Right renal cortex interstitium (tissue), 3 donors: Measurements from ENCODE around the gene UBE2G1. TPM values are rescaled to one million over a fixed set of nuclear protein-coding genes. Genes with fewer than 3 reads are reported as not detected.
A peak's percentile ranks its signal among the peaks of the same experiment; 100 is the strongest.
"Not testable (repeated sequence)": the region's sequence is repeated elsewhere in the genome, so short reads cannot be mapped to it uniquely, and the experiment has no call there.

Experiments
- DNase-seq, 3 donors: peaks; one replicate each; pipeline ENCODE4 v3.0.0-alpha.2; 2013; ENCODE audit warnings: low read depth in 3 of 3, low spot score in 2 of 3
- polyA plus RNA-seq, 3 donors: library from polyadenylated mRNA; unstranded; fragments of 120-200 nt; gene quantifications; one replicate each; pipeline ENCODE4 v1.2.1, GENCODE V29; 2013; ENCODE audit not compliant: insufficient read length in 3 of 3

Gene UBE2G1, protein sequence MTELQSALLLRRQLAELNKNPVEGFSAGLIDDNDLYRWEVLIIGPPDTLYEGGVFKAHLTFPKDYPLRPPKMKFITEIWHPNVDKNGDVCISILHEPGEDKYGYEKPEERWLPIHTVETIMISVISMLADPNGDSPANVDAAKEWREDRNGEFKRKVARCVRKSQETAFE
- 10 to 100 TPM; 58.6 to 62.3 (median 61.6) TPM for polyA plus RNA-seq

DNA sequence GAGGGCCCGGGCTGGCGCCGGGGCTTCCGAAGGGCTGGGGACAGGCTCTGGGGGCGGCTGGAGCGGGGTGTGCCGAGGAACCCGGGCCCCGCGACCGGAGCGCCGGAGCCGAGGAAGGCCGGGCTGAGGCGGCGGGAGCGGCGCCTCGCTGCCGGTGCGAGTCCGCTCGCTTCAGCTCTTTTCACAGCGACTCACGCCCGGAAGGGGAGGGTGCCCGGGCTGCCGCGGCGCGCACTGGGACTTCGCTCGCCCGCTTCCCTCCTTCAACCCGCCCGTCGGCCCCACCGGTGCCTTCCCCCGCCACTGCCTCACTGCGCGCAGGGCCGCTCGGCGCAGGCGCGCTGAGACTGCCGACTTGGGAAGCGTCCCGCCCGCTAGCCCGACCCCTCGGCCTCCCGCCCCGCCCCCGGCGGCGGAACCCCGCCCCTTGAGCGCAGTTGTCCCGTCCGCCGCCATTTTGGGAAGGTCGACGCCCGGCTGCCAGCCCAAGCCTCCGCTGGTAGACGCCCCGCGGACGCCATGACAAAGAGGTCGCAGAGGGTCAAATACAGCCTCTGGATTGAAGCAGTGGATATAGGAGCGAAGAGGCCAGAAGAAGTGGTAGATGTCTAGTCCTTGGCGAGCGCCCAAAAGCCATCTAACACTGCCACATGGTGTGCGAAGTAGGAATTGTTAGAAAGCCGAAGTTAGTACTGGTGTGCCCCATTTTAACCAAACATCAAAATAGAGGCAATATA lies at the start of gene UBE2G1:
TSS of gene UBE2G1 (minus strand) at position 349 of the 737 bp plus-strand sequence. CDS start 359 bp downstream, outside the sequence.
- peak; percentile 88 to 96 (median 95) for DNase-seq

DNA sequence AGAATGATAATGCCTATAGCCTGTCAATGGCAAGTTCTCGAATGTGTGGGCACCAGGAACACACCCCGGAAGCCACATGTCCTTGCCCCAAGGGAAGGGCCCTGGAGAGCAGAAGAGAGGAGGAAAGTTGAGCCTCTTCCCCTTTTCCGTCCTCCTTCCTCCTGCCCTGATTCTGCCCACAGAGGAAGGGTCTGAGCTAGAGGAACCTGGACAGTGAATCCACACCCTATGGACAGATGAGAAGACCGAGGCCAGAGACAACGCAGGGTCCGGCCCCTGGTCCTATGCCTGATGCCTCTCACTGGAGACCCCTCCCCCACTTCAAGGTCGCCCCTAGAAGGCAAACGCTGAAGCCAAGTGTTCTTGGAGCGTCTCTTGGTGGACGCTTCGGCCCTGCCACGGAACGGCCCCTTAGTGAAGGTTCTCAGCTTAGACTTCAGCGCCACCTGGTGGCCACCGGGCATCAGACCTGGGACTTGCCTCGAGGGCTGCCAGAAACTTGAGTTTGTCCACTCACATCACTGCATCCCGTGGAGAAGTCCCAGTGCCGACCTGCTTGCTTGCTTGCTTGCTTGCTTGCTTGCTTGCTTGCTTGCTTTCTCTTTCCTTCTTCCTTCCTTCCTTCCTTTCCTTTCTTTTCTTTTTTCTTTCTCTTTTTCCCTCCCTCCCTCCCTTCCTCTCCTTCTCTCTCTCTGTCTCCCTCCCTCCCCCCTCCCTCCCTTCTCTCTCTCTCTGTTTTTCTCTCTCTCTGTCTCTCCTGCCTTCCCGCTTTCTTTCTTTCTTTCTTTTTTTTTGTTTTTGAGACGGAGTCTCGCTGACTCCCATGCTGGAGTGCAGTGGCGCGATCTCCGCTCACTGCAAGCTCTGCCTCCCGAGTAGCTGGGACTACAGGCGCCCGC lies 46.7 kb upstream of the UBE2G1 start:
- DNase-seq, result peak; percentile 73 to 81 (median 80)

DNA sequence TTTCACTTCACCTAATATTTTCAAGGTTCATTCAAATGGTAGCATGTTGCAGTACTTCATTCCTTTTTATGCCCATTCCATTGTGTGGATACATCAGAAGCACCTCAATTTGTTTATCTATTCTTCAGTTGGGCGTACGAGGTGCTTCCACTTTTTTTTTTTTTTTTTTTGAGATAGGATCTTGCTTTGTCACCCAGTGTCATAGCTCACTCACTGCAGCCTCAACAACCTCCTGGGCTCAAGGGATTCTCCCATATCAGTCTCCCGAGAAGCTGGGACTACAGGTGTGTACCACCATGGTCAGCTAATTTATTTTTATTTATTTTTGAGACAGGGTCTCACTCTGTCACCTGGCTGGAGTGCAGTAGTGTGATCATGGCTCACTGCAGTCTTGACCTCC lies 44.7 kb upstream of the UBE2G1 start:
- no peak for DNase-seq

DNA sequence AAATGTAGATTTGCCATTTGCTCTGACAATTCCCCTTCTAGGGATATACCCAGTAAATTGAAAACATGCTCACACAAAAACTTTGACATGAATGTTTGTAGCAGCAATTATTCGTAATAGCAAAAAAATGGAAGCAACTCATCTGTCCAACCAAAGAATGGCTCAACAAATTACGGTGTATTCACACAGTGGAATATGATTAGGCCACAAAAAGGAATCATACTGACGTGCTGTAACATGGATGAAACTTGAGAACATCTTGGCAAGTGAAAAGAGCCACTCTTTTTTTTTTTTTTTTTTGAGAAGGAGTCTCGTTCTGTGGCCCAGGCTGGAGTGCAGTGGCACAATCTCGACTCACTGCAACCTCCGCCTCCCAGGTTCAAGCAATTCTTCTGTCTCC lies 43.2 kb upstream of the UBE2G1 start:
- DNase-seq, result no peak

DNA sequence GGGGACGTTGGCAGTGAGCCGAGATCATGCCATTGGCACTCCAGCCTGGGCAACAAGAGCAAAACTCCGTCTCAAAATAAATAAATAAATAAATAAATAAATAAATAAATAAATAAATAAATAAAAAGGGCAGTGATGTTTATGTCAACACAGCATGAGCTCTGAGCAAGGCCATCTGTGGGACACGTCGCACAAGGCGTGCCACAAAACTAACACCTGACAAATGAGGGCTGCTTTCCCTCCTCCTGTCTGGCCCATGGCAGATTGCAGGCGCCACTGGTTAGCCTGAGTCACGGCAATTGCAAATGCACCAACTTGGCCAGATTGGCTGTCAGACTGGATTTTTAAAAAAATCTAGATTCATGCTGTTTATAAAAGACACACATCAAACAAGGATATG lies 41.4 kb upstream of the UBE2G1 start:
- DNase-seq, result no peak

DNA sequence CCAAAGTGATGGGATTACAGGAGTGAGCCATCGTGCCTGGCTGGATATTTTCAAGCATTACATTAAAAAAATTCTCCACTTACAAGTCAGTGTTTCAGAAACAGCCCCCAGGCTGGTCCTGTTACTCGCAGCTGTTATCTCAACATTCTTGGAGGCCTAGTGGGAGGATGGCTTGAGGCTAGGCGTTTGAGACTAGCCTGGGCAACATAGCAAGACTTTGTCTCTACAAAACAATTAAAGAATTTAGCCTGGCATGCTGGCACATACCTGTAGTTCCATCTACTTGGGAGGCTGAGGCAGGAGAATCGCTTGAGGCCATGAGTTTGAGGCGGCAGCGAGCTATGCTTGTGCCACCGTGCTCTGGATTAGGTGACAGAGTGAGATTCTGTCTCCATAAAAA lies 40.7 kb upstream of the UBE2G1 start:
- no peak for DNase-seq

DNA sequence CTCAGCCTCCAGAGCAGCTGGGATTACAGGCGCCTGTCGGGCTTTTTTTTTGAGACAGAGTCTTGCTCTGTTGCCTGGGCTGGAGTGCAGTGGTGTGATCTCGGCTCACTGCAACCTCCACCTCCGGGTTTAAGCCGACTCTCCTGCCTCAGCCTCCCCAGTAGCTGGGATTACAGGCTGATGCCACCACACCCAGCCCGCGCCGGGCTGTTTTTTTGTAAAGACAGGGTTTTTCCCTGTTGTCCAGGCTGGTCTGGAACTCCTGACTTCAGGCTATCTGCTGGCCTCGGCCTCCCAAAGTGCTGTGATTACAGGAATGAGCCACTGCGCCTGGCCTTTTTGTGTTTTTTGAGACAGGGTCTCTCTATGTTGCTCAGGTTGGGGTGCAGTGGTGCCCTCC lies 39.9 kb upstream of the UBE2G1 start:
- no peak for DNase-seq

DNA sequence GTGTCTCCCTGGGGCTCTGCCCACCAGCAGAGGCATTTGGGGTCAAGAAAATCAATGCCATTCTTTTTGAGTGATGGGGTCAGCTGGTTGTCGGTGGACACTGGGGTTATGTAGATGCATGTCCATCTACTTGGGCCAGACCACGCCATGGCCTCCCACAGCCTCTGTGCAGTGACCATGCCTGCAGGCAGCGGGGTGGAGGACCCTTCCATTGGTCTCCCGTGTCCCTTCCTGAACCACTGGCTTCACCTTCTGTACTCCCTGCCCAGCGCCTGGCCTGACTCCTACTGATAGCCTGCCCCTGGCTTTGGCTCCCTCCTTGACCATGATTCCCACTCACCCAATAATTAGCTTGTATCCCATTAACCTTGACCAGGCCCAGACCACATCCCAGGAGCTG lies 39.2 kb upstream of the UBE2G1 start:
- no peak for DNase-seq

DNA sequence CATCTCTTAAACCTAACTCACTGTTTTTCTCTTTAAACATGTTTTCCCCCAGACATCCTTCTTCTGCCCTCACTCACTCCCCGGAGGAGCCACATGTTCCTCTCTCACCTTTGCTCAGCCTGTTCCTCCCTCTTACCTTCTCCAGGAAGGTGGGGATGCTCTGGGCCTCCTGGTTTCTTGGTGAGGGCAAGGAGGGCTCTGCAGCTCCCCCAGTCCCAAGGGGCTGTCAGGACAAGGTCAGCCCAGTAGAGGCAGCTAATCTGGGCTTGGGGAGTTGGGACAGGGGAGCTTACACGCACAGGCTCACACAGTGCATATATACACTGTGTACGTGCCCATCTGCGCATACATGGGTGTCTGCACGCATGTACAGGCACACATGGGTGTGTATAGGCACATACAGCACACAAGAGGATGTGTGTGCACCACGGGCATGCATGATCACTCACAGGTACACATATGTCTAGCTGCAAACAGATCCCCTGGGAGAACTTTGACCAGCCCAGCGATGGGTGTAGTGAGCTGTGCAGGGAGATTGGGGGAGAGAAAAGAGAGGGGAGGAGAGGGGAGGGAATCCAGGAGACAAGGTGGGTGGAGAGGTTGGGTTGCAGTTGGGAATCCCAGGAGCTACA lies 38.7 kb upstream of the UBE2G1 start:
- no peak for DNase-seq

DNA sequence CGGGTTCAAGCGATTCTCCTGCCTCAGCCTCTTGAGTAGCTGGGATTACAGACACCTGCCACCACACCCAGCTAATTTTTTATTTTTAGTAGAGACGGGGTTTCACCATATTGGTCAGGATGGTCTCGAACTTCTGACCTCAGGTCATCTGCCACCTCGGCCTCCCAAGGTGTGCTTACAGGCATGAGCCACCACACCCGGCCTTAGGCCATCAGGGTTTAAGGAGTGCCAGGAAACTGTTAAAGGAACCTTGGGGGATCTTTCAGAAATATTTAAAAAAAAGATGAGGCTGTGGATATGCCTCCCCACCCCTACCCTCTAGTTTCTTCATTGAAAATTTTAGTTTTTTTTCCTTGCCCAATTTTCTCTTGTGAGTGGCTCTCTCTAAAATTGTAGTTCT lies 31.4 kb upstream of the UBE2G1 start:
- no peak for DNase-seq

DNA sequence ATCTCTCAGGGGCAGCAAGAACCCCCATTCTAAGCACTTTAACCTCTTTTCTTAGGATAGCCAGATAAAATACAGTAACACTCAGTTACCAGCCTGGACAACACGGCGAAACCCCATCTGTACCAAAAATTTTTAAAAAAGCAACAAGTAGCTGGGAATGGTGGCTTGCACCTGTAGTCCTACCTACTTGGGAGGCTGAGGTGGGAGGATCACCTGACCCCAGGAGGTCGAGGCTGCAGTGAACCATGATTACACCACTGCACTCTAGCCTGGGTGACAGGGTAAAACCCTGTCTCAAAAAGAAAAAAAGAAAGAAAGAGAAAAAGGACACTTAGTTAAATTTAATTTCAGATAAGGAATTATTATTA lies 28.6 kb upstream of the UBE2G1 start:
- no peak for DNase-seq

DNA sequence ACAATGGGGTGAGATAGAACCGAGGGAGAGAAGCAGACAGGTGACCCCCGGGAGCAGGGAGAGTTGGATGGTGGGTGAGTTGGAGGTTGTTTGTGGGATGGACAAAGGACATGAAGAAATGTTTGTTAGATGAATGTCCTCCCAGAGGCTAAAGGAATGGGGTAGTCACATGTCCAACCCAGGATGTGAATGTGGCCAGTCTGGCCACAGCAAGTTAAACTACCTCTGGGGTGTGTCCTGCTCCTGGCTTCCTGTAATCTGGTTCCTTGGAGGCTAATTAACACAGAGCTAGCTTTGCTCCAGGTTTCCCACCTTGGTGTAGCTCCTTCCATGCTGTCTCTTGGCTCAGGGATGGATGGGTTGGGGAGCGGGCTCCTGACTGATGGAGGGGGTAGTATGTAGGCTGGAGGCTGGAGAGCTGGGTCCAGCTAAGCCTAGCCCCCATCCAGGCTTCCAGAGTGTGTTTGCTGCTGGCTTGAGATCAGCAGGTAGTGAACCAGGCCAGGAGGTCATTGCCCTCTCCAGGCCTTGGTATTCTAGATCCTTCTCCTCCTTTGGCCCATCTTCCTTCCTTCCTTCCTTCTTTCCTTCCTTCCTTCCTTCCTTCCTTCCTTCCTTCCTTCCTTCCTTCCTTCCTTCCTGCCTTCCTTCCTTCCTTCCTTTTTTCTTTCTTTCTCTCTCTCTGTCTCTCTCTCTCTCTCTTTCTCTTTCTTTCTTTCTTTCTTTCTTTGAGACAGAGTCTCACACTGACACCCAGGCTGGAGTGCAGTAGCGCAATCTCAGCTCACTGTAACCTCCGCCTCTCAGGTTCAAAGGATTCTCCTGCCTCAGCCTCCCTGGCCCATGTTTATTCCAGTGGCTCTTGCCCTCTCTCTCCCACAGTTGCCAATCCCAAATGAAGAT lies 28.0 kb upstream of the UBE2G1 start:
- no peak for DNase-seq

DNA sequence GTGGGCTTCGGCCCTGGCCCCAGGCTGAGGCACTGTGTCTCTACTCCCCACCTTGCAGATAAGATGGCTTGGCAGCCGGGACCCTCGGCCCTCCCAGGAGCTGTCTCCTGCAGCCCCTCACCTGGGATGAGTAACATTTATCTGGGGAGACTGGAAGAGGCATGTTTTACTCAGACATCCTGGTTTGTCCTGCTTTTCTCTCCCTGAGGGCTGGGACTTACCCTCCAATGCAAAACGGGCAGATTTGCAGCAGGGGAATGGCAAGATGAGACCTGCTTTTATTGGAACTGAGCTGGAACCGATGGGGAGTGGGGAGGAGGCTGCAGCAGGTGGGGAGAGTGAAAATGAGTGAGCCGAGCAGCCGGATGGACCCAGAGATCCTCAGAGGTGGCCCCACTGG lies 27.3 kb upstream of the UBE2G1 start:
- no peak for DNase-seq

DNA sequence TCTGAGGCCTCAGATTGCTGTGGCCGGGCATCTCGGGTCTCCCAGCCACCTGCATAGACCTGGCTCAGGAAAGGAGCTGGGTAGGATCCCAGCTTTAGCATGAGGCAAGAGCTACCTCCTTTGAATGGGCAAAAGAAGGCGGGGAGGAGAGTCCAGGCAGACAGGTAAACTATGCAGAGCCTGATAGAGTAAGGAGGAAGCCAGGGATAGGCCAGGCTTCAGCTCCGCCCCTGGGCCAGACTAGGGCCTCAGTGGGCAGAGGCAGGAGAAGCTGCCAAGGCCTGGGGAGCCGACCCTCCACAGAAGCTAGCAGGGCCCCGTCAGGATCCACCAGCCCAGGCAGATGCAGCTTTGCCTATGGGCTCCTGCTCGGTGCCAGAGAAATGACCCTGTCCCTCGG lies 22.6 kb upstream of the UBE2G1 start:
- DNase-seq, result no peak

DNA sequence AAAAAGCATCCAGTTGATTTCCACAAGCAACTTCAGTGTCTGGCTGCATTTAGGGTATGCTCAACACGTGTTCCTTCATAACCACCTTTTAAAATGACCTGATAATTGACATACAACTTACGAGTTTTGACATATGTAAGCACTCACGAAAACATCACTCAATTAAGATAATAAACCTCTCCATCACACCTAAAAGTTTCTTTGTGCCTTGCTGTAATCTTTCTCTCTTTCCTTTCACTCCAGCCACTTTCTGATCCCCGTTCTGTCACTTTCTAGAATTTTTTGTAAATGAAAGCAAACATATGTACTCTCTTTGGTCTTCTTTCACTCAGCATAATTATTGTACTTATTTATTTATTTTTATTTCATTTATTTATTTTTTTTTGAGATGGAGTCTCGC lies 20.7 kb upstream of the UBE2G1 start:
- no peak for DNase-seq

DNA sequence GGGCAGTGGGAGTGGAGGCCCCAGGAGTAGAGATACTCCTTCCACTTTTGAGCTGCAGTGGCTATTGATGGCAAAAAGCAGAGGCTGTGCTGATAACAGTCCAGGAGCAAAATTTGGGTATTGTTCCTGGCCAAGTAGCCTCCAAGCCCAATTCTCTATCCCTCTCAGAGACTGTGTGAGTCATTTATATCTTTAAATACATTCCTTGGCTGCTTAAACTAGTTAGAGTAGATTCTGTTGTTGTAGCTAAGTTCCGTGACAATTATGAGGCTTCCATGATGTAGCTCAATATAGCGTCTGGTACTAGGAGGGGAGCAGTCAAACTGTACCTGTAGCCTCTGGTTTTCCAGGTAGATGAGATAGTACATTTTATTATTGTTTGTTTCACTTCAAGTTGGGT lies 19.9 kb upstream of the UBE2G1 start:
- DNase-seq, result no peak

DNA sequence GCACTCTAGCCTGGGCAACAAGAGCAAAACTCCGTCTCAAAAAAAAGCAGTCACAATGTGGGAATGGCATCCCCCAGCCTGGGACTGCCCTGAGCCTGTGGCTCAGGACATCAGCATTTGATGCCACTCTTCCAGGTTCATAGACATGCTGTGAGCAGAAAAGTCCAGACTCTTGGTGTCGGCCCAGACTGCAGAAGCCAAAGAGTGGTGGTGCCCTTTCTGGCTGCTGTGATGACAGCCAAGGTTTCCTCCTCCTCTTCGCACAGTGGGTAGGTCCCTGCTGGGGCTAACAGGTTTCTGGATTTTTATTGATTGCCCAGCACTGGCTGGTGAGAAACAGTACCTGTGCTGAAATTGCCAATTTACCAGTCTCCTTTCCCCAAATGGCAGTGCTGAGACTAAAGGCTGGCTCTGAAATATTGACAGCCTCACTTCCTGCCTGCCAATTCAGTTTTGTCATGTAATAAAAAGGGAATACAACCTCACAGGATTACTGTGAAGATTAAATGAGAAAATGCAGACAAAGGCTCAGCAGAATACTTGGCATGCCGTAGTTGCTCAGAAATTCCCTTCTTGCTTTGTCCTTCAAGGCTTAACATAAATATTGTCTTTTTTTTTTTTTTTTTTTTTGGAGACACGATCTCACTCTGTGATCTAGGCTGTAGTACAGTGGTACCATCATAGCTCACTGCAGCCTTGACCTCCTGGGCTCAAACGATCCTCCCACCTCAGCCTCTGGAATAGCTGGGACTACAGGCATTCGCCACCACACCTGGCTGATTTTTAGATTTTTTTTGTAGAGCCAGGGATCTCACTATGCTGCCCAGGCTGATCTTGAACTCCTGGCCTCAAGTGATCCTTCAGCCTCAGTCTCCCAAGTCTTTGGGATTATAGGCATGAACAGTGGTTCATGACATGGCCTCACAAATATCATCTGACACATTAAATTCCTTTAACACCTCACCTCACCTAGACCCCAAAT lies 15.5 kb upstream of the UBE2G1 start:
- no peak for DNase-seq

DNA sequence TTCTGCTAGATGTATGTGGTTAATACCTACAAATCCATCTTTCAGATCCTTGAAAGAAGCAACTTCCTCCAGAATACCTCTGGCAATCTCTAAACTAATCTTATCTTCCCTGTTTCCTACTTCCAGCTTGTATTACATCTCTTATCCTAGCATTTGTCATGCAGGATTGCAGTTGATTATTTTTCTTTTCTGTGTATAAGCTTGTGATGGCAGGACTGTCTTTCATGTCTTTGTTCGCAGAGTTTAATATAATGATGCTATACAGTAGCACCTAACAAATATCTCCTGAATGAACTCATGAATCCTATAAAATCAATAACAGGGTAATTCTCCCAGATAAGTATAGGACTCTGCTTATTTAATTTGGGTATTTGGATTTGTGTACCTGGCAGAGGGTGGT lies 12.2 kb upstream of the UBE2G1 start:
- DNase-seq, result no peak

DNA sequence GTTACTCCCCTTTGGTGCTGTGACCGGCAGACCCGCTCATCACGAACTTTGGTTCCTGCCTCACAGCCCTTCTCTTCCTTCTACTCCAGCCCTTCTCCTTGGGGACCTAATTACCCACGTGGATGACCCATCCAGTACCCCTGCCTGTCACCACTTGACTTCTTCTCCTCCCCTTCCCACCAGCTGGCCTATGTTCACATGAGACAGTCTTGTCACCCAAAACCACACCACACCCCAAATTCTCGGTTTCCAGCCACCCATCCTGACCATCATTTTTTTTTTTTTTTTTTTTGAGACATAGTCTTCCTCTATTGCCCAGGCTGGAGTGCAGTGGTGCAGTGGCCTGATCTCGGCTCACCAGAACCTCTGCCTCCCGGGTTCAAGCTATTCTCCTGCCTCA lies 10.8 kb upstream of the UBE2G1 start:
- DNase-seq, result not testable (repeated sequence)
